H1 (cell line): ENCODE results near the gene VPS50. TPM values are rescaled to one million over a fixed set of nuclear protein-coding genes. Genes with fewer than 3 reads are reported as not detected.

ENCODE experiments used
- CTCF ChIA-PET: fragments of 300-600 bp; sonication (Branson Sonifier 250); formaldehyde crosslinking; loops from one replicate; lab custom pipeline; 2021; ENCODE audit not compliant: partially characterized antibody; lab: Charles Lee
- POLR2A ChIA-PET: fragments of 300-600 bp; sonication (Branson Sonifier 250); formaldehyde crosslinking; loops from one replicate; lab custom pipeline; 2021; ENCODE audit warnings: inconsistent platforms; ENCODE audit not compliant: partially characterized antibody; lab: Charles Lee
- DNase-seq, 2 experiments: peaks; one replicate each; pipeline versions ENCODE4 v3.0.0 to v3.0.0-alpha.2; 2010 to 2022; ENCODE audit warnings: low spot score in 2 of 2, low read depth in 1 of 2, mixed read lengths in 1 of 2
- FAIRE-seq: peaks from 2 replicates; lab custom pipeline; 2011; peaks lifted over from hg19 to GRCh38; lab: Jason Lieb, UNC
- H2AFZ ChIP-seq: 2 replicates; pipeline ENCODE4 v1.8.1; 2012; ENCODE audit warnings: low read length, inconsistent platforms
- H2AK5ac ChIP-seq: 2 replicates; pipeline ENCODE4 v1.6.1; 2013; ENCODE audit warnings: low read depth, low read length
- H2BK120ac ChIP-seq: replicated peaks from 2 replicates; pipeline ENCODE3; 2013; ENCODE audit warnings: low read depth, low read length, inconsistent platforms
- H2BK12ac ChIP-seq: 2 replicates; pipeline ENCODE4 v1.6.1; 2013; ENCODE audit warnings: low read depth, low read length
- H2BK15ac ChIP-seq: 2 replicates; pipeline ENCODE4 v1.6.1; 2013; ENCODE audit warnings: low read length
- H2BK20ac ChIP-seq: 2 replicates; pipeline ENCODE4 v1.6.1; 2013; ENCODE audit warnings: low read length
- H2BK5ac ChIP-seq: 2 replicates; pipeline ENCODE4 v1.6.1; 2013; ENCODE audit warnings: low read depth, low read length
- H3K14ac ChIP-seq: 2 replicates; pipeline ENCODE4 v1.6.1; 2013; ENCODE audit warnings: inconsistent platforms; ENCODE audit not compliant: insufficient read length
- H3K18ac ChIP-seq: 2 replicates; pipeline ENCODE4 v1.6.1; 2013; ENCODE audit warnings: low read length; ENCODE audit errors: extremely low read depth
- H3K23ac ChIP-seq: 2 replicates; pipeline ENCODE4 v1.6.1; 2013; ENCODE audit warnings: inconsistent platforms; ENCODE audit not compliant: insufficient read length
- H3K23me2 ChIP-seq: 2 replicates; pipeline ENCODE4 v1.6.1; 2013; ENCODE audit warnings: low read depth, low read length
- H3K27ac ChIP-seq: 2 replicates; pipeline ENCODE4 v1.6.1; 2011; ENCODE audit warnings: low read depth, low read length, inconsistent platforms
- H3K27me3 ChIP-seq, 4 experiments: replicated peaks in 1 of 4; 1 replicate in 1 of 4; 2 replicates in 3 of 4; pipeline versions ENCODE4 v1.6.1 to v1.8.1; 2011 to 2013; ENCODE audit warnings: low read length in 3 of 4, mild to moderate bottlenecking in 3 of 4, inconsistent platforms in 2 of 4, mixed read lengths in 2 of 4, moderate library complexity in 1 of 4; ENCODE audit not compliant: control insufficient read depth in 3 of 4, insufficient read depth in 3 of 4; ENCODE audit errors: extremely low read depth in 1 of 4
- H3K36me3 ChIP-seq, 4 experiments: 2 replicates each; pipeline versions ENCODE4 v1.6.1 to v1.8.1; 2011 to 2013; ENCODE audit warnings: mild to moderate bottlenecking in 4 of 4, low read length in 3 of 4, moderate library complexity in 2 of 4, control low read depth in 1 of 4, inconsistent platforms in 1 of 4; ENCODE audit not compliant: insufficient read depth in 4 of 4, control insufficient read depth in 2 of 4
- H3K4ac ChIP-seq: replicated peaks from 2 replicates; pipeline ENCODE3; 2013; ENCODE audit warnings: low read length, low read depth, mixed read lengths, inconsistent platforms; ENCODE audit not compliant: insufficient read length
- H3K4me1 ChIP-seq, 4 experiments: replicated peaks in 1 of 4; 1 replicate in 1 of 4; 2 replicates in 3 of 4; pipeline versions ENCODE4 v1.6.1 to v1.8.1; 2011 to 2013; ENCODE audit warnings: low read length in 3 of 4, inconsistent platforms in 2 of 4, mixed read lengths in 1 of 4; ENCODE audit not compliant: insufficient read depth in 4 of 4, control insufficient read depth in 3 of 4
- H3K4me2 ChIP-seq, 2 experiments: 2 replicates each; pipeline versions ENCODE4 v1.6.1 to v1.8.1; 2011 to 2013; ENCODE audit warnings: low read depth in 2 of 2, low read length in 2 of 2, control low read depth in 1 of 2, inconsistent platforms in 1 of 2, mild to moderate bottlenecking in 1 of 2; ENCODE audit not compliant: insufficient read depth in 1 of 2
- H3K4me3 ChIP-seq, 4 experiments: fragments of 200-600, 300-600 bp in 1 of 4; sonication (generic), shearing (Covaris generic), sonication (Bioruptor Twin) in 1 of 4; 2 replicates each; pipeline versions ENCODE4 v1.5.1 to v1.8.1; 2011 to 2016; ENCODE audit warnings: low read length in 4 of 4, low read depth in 3 of 4, control low read depth in 2 of 4, inconsistent platforms in 2 of 4, mild to moderate bottlenecking in 2 of 4, mixed read lengths in 1 of 4, moderate library complexity in 1 of 4; ENCODE audit not compliant: insufficient read depth in 2 of 4; ENCODE audit errors: extremely low read depth in 1 of 4
- H3K56ac ChIP-seq: replicated peaks from 2 replicates; pipeline ENCODE3; 2013; ENCODE audit warnings: low read depth, mild to moderate bottlenecking, mixed read lengths, low read length, inconsistent platforms; ENCODE audit not compliant: insufficient read length
- H3K79me1 ChIP-seq: 2 replicates; pipeline ENCODE4 v1.6.1; 2013; ENCODE audit warnings: low read depth, low read length, control low read depth
- H3K79me2 ChIP-seq, 2 experiments: 2 replicates each; pipeline versions ENCODE4 v1.6.1 to v1.8.1; 2012 to 2013; ENCODE audit warnings: low read length in 2 of 2, mild to moderate bottlenecking in 2 of 2, inconsistent platforms in 1 of 2; ENCODE audit not compliant: insufficient read depth in 2 of 2, control insufficient read depth in 1 of 2
- H3K9ac ChIP-seq, 4 experiments: replicated peaks in 1 of 4; 1 replicate in 1 of 4; 2 replicates in 3 of 4; pipeline versions ENCODE4 v1.6.1 to v1.8.1; 2011 to 2013; ENCODE audit warnings: low read depth in 3 of 4, low read length in 3 of 4, control low read depth in 2 of 4, mild to moderate bottlenecking in 2 of 4, moderate library complexity in 2 of 4, inconsistent platforms in 1 of 4; ENCODE audit errors: extremely low read depth in 1 of 4
- H3K9me3 ChIP-seq, 2 experiments: 2 replicates each; pipeline versions ENCODE4 v1.6.1 to v1.8.1; 2012 to 2013; ENCODE audit warnings: mild to moderate bottlenecking in 2 of 2, moderate library complexity in 2 of 2, control low read depth in 1 of 2, inconsistent platforms in 1 of 2, low read depth in 1 of 2, low read length in 1 of 2, mixed read lengths in 1 of 2; ENCODE audit not compliant: insufficient read depth in 2 of 2
- H4K20me1 ChIP-seq, 2 experiments: replicated peaks in 1 of 2; 2 replicates each; pipeline versions ENCODE3 to v1.8.1; 2011 to 2013; ENCODE audit warnings: inconsistent platforms in 2 of 2, low read length in 2 of 2, mild to moderate bottlenecking in 1 of 2; ENCODE audit not compliant: insufficient read depth in 2 of 2, control insufficient read depth in 1 of 2
- H4K5ac ChIP-seq: 2 replicates; pipeline ENCODE4 v1.6.1; 2013; ENCODE audit warnings: low read length, low read depth, mixed read lengths, inconsistent platforms; ENCODE audit not compliant: insufficient read length
- H4K8ac ChIP-seq: 2 replicates; pipeline ENCODE4 v1.8.0; 2013; ENCODE audit warnings: mild to moderate bottlenecking, moderate library complexity, low read length, inconsistent platforms; ENCODE audit not compliant: insufficient read depth; ENCODE audit errors: extremely low read depth
- H4K91ac ChIP-seq: replicated peaks from 2 replicates; pipeline ENCODE3; 2013; ENCODE audit warnings: low read length, mixed read lengths, inconsistent platforms; ENCODE audit not compliant: insufficient read length
- BACH1 ChIP-seq: IDR thresholded peaks from 2 replicates; pipeline ENCODE4 v1.6.1; 2012; ENCODE audit warnings: low read length, improper control_type of control experiment
- BRCA1 ChIP-seq: IDR thresholded peaks from 2 replicates; pipeline ENCODE4 v1.6.1; 2012; ENCODE audit warnings: low read depth, low read length, improper control_type of control experiment
- CEBPB ChIP-seq: IDR thresholded peaks from 2 replicates; pipeline ENCODE4 v1.6.1; 2012; ENCODE audit warnings: low read depth, low read length
- CHD2 ChIP-seq: IDR thresholded peaks from 2 replicates; pipeline ENCODE4 v1.6.1; 2012; ENCODE audit warnings: low read length, improper control_type of control experiment
- FOSL1 ChIP-seq: IDR thresholded peaks from 2 replicates; pipeline ENCODE4 v1.6.1; 2011; ENCODE audit warnings: mild to moderate bottlenecking, low read depth, low read length, moderate library complexity; ENCODE audit not compliant: insufficient read depth
- GTF2F1 ChIP-seq: IDR thresholded peaks from 2 replicates; pipeline ENCODE4 v1.6.1; 2012; ENCODE audit warnings: low read depth, low read length, improper control_type of control experiment, borderline replicate concordance
- HDAC2 ChIP-seq, 2 experiments: fragments of 300-600 bp in 1 of 2; sonication (generic) in 1 of 2; IDR thresholded peaks; 2 replicates each; pipeline ENCODE4 v1.6.1; 2011 to 2012; ENCODE audit warnings: low read depth in 2 of 2, low read length in 2 of 2, mild to moderate bottlenecking in 2 of 2, moderate library complexity in 2 of 2, borderline replicate concordance in 1 of 2, inconsistent platforms in 1 of 2
- HDAC6 ChIP-seq: IDR thresholded peaks from one replicate; pipeline ENCODE4 v1.7.1; 2012; ENCODE audit warnings: low read depth, mild to moderate bottlenecking, inconsistent platforms, low read length, moderate library complexity
- JUND ChIP-seq: IDR thresholded peaks from 2 replicates; pipeline ENCODE4 v1.6.1; 2011; ENCODE audit warnings: mild to moderate bottlenecking, improper control_type of control experiment, low read length
- KDM1A ChIP-seq: fragments of 200-600, 300-600 bp; sonication (generic); IDR thresholded peaks from 2 replicates; pipeline ENCODE4 v1.7.1; 2016; ENCODE audit warnings: mild to moderate bottlenecking, low read length, borderline replicate concordance
- NRF1 ChIP-seq: IDR thresholded peaks from 2 replicates; pipeline ENCODE4 v1.6.1; 2011; ENCODE audit warnings: mild to moderate bottlenecking, low read depth, low read length, improper control_type of control experiment
- POLR2A ChIP-seq, 2 experiments: IDR thresholded peaks; 1 replicate in 1 of 2; 2 replicates in 1 of 2; pipeline ENCODE4 v1.6.1; 2011; ENCODE audit warnings: low read depth in 2 of 2, low read length in 2 of 2, mild to moderate bottlenecking in 2 of 2; ENCODE audit errors: control extremely low read depth in 1 of 2
- SAP30 ChIP-seq: fragments of 300-600 bp; sonication (generic); IDR thresholded peaks from 2 replicates; pipeline ENCODE4 v1.7.1; 2012; ENCODE audit warnings: low read length, moderate library complexity, mild to moderate bottlenecking, inconsistent platforms; ENCODE audit not compliant: insufficient read depth, insufficient replicate concordance
- SIX5 ChIP-seq: IDR thresholded peaks from 2 replicates; pipeline ENCODE4 v1.6.1; 2011; ENCODE audit warnings: mild to moderate bottlenecking, low read depth, low read length
- SUZ12 ChIP-seq: fragments of 200-600 bp; sonication (generic); IDR thresholded peaks from 2 replicates; pipeline ENCODE4 v1.6.1; 2012; ENCODE audit warnings: mild to moderate bottlenecking, inconsistent platforms, low read length, moderate library complexity, mixed read lengths
- TEAD4 ChIP-seq: IDR thresholded peaks from 2 replicates; pipeline ENCODE4 v1.6.1; 2012; ENCODE audit warnings: low read depth, low read length, inconsistent platforms, mixed read lengths
- WGBS, 2 experiments: shearing (Covaris generic) in 1 of 2; methylation state at CpG; one replicate each; pipeline versions ENCODE4 v1.1.6 to v1.1.7; 2013 to 2015; ENCODE audit warnings: low lambda C conversion rate in 2 of 2, mixed read lengths in 2 of 2, inconsistent platforms in 1 of 2, low coverage in 1 of 2, missing lambda C conversion rate in 1 of 2; ENCODE audit not compliant: insufficient replicate concordance in 2 of 2, insufficient coverage in 1 of 2, insufficient read length in 1 of 2; ENCODE audit errors: extremely low coverage in 1 of 2, missing lambda C conversion rate in 1 of 2; 5-methylcytosine and 5-hydroxymethylcytosine counted together
- polyA plus RNA-seq, 7 experiments: library from polyadenylated mRNA; depleted of rRNA in 3 of 7; stranded (reverse) in 5 of 7; unstranded in 2 of 7; fragments of >200 nt in 5 of 7; fragments of 200-250 nt in 2 of 7; gene quantifications; 1 replicate in 5 of 7; 2 replicates in 1 of 7; 4 replicates in 1 of 7; pipeline versions ENCODE4 v1.2.1 to v1.2.3, GENCODE V29; 2011 to 2013; ENCODE audit warnings: missing spikeins in 2 of 7, mixed read lengths in 2 of 7
- total RNA-seq: library from RNA; stranded (reverse); fragmentation: NEBNext Ultra II Directional; extraction: Animal tissue kit (Norgen Biotek cat#: 25700); gene quantifications from 2 replicates; pipeline ENCODE4 v1.2.1, GENCODE V29; 2021

VPS50 gene
- total and polyA plus RNA-seq, 2 of the 8 experiments (the other 6 are each of a cell fraction or from before 2014, with no cell fraction given) = 3.7 to 9.3 TPM

GRCh38 chr7:93364806-93365205, 132.6 kb downstream of the VPS50 start:
- H3K4me2 ChIP-seq = no peak overlapping the region
- no peak overlapping the region for H3K4me3 ChIP-seq
- H2BK120ac ChIP-seq = no peak overlapping the region
- FAIRE-seq = no peak
- H3K14ac ChIP-seq = no peak overlapping the region
- H4K20me1 ChIP-seq = no peaks in the 10 kb centered on the region
- H3K27me3 ChIP-seq = no peaks in the 10 kb centered on the region
- H4K91ac ChIP-seq = no peak overlapping the region
- no peak overlapping the region for H2AFZ ChIP-seq
- no peaks in the 10 kb centered on the region for H3K23me2 ChIP-seq
- ChIA-PET POLR2A (no interaction called here), CTCF (interaction anchor here (1.0 to 2.3 kb wide), 3 partner anchors 10 to 187 kb away, joined by 3 to 7 read pairs (median 7); no protein-coding TSS in a partner anchor)
- no peak overlapping the region for H3K27ac ChIP-seq
- no peak overlapping the region for H2AK5ac ChIP-seq
- H3K79me1 ChIP-seq = no peaks in the 10 kb centered on the region
- H2BK15ac ChIP-seq = no peak overlapping the region
- H3K23ac ChIP-seq = no peak overlapping the region
- no peak overlapping the region for H3K56ac ChIP-seq
- H3K9me3 ChIP-seq = no peaks in the 10 kb centered on the region
- DNase-seq = no peak
- H4K8ac ChIP-seq = no peak overlapping the region
- no peak overlapping the region for H3K9ac ChIP-seq
- no peak overlapping the region for H2BK12ac ChIP-seq
- H3K36me3 ChIP-seq = no peaks in the 10 kb centered on the region
- H3K4ac ChIP-seq = no peak overlapping the region
- H3K18ac ChIP-seq = no peak overlapping the region
- 90% methylated on average over 1 of the region's 1 CpG; no CpG with 5 or more reads in 1 of the 2 experiments for WGBS, 2 experiments
- no peak overlapping the region for H4K5ac ChIP-seq
- H2BK5ac ChIP-seq = no peak overlapping the region
- H3K4me1 ChIP-seq = no peaks in the 10 kb centered on the region
- no peak overlapping the region for H2BK20ac ChIP-seq
- no peaks in the 10 kb centered on the region for H3K79me2 ChIP-seq
- TF ChIP-seq SAP30 (no peak), TEAD4 (no peak), SUZ12 (no peak), NRF1 (no peak), HDAC2 (IDR thresholded peaks at IDR 0.05; ENCODE audit: borderline replicate concordance in 1 of 2, low read depth in 2 of 2, low read length in 2 of 2) (no peak), HDAC6 (no peak), SIX5 (no peak), POLR2A (IDR thresholded peaks at IDR 0.05; ENCODE audit: control extremely low read depth in 1 of 2, low read depth in 2 of 2, low read length in 2 of 2) (no peak), FOSL1 (no peak), KDM1A (no peak), CEBPB (no peak), BACH1 (no peak), BRCA1 (no peak), CHD2 (no peak), JUND (no peak), GTF2F1 (no peak)
